Fibroblast of pulmonary artery (primary cell): Measurements from ENCODE around the gene MOB3C.
A peak's percentile ranks its signal among the peaks of the same experiment; 100 is the strongest.

Source experiments
- DNase-seq: peaks from one replicate; pipeline ENCODE4 v3.0.0-alpha.2; 2010; ENCODE audit warnings: low read depth
- H3K4me3 ChIP-seq: replicated peaks from 2 replicates; pipeline ENCODE4 v1.5.1; 2011; ENCODE audit warnings: low read depth, mild to moderate bottlenecking, control low read depth, low read length, moderate library complexity
- TF ChIP-seq, protein P1 (sequence below): IDR thresholded peaks from 2 replicates; pipeline ENCODE4 v1.5.1; 2011; ENCODE audit warnings: mild to moderate bottlenecking, control low read depth, low read length, inconsistent platforms; ENCODE audit errors: missing control alignments

The MOB3C gene

DNA sequence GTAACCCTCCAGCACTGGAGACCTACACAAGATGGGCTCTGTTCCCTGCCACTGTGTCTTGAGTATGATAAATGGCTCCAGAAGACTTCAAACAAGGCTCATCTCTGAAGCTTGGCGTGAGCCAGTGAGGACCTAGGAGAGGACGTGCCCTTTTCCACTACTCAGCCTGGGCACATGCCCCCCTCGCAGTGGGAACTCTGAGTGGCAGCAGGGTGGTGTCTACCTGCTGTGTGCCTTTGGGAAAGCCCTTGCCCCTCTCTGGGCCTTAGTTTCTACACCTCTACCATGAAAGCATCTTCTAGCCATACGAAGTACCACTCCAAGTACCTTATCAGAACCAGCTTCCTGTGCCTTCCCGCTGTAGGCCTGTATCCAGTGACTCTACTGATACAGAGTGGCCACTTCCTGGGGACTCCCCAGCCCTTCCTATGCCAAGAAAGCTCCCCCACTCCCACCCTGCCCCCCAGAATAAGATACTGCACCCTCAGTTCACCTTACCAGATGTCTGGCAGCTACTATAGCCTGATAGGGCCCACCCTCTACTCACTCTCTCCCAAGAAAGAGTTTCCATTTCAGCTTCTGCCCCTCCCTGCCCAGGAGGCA, 3.1 kb upstream of the MOB3C start:
- TF ChIP-seq, protein P1, sequence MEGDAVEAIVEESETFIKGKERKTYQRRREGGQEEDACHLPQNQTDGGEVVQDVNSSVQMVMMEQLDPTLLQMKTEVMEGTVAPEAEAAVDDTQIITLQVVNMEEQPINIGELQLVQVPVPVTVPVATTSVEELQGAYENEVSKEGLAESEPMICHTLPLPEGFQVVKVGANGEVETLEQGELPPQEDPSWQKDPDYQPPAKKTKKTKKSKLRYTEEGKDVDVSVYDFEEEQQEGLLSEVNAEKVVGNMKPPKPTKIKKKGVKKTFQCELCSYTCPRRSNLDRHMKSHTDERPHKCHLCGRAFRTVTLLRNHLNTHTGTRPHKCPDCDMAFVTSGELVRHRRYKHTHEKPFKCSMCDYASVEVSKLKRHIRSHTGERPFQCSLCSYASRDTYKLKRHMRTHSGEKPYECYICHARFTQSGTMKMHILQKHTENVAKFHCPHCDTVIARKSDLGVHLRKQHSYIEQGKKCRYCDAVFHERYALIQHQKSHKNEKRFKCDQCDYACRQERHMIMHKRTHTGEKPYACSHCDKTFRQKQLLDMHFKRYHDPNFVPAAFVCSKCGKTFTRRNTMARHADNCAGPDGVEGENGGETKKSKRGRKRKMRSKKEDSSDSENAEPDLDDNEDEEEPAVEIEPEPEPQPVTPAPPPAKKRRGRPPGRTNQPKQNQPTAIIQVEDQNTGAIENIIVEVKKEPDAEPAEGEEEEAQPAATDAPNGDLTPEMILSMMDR = no peak
- H3K4me3 ChIP-seq = no peak overlapping the region
- no peak for DNase-seq

DNA sequence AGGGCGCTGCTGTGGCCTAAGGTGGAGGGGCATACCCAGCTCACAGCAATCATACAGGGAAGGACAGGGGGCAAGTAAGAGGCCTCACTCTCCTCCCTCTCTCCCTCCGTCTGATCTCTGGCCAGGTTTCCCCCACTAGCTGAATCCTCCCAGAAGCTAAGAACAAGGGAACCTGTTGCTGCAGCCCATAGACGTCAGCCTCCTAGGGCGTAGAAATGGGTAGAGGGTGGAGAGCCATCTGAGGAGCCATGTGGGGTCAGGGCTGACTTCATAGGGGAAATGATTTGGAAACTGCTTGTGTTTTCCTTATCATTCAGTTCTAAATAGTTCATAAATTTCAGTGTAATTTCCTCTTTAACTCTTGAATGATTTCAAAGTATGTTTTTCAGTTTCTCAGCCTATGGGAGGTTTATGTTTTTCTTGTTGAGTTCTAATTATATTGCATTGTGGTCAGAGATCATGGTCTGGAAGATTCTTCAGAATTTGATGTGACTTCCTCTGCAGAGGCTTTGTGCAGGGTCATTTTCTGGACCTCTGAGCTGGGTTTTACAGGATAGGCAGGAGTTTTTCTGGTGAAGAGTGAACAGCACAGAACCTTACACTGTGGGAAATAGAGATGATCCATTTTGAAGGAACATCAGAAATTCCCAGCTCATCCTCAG, 2.3 kb upstream of the MOB3C start:
- TF ChIP-seq, protein P1 = no peak

DNA sequence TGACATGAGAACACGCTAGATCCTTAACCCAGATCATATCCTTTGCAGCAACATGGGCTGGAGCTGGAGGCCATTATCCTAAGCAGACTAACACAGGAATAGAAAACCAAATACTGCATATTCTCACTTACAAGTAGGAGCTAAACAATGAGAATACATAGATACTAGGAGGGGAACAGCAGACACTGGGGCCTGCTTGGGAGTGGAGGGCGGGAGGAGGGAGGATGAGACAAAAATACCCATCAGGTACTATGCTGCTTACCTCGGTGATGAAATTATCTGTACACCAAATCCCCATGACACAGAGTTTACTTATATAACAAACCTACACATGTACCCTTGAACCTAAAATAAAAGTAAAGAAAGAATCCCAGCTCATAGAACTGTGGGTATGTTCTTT, 1.2 kb upstream of the MOB3C start:
- no peak overlapping the region for H3K4me3 ChIP-seq
- TF ChIP-seq, protein P1 = no peak
- DNase-seq = no peak

More for the DNA sequence above, 2.3 kb upstream of the MOB3C start:
- no peak for DNase-seq
- no peak overlapping the region for H3K4me3 ChIP-seq

DNA sequence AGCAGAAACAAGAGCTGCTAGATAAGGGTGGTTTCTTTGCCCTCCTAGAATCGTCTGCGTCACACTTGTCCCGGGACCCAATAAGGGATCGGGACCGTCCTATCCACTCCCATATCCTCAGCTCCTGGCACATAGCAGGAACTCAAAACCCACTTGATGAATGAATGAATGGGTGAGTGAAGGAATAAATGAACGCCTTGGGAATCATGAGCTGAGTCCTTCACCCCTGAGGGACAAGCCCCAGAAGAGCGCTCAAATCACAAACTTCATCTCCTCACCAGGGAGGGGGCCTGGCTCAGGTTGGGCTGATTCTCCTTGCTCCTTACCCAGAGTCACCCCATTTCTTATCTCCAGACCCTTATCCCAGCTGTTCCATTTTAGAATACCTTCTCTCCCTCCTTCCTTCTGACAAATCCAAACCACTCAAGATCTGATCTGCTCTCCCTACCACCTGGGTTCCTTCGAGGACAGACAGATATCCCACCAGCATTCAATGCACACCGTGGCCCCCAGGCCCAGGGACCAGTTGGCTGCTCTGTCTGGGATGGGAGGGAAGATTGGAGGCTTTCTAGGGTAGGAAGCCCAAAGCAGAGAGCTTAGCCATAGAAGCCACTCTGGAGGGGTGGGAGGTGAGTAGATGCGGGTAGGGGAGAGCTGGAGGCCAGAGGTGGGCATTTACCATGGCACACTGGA, 643 bp upstream of the MOB3C start:
- peak overlapping the region; percentile 81 for H3K4me3 ChIP-seq
- TF ChIP-seq, protein P1 = no peak
- DNase-seq = no peak

DNA sequence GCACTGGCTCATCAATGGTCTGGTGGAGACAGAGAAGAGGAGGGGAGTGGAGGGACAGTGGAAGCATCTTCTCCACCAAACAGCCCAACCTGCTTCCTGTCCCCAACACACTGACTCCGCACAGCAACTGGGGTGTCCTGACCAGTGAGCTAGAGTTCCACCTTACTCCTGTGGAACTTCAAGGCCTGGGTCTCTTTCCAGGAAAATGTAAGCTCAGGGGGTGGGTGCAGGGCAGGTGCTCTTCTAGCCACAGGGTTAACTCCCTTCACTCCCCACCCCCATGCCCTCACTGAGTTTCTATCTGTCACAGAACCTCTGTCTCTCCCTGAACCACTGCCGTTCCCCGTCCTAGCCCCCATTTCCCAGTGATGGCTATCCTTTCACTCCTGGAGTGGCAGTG, 876 bp downstream of the MOB3C start:
- H3K4me3 ChIP-seq = peak overlapping the region; percentile 81
- TF ChIP-seq, protein P1 = no peak
- DNase-seq = no peak

DNA sequence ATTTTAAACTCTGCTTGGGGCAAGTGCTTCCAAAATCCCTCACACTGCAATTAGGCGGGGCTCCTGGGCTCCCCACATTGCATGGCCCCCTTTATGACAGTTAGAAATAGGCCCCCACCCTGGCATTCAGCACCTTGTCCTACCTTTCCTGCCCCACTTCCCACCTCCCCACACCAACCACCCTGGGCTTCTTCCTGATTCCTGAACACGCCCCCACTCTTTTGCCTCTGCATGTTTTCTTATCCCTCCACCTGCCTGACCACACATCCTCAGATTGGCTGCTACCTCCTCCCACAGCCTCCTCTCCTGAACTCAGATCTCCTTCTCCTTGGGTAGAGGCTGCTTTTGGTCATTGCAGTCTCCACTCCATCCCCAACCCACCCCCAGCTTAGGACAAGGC, 1.5 kb downstream of the MOB3C start:
- no peak overlapping the region for H3K4me3 ChIP-seq
- TF ChIP-seq, protein P1 = no peak
- no peak for DNase-seq
